Measurements from ENCODE around the gene MOB3B. TPM values are rescaled to one million over a fixed set of nuclear protein-coding genes. Genes with fewer than 3 reads are reported as not detected.
A peak's percentile ranks its signal among the peaks of the same experiment; 100 is the strongest.

The MOB3B gene
- total and polyA plus RNA-seq, 10 of the 15 experiments (the other 5 are each of a cell fraction or from before 2014, with no cell fraction given) = 0.44 to 2.7 (median 0.91) TPM

- Histone ChIP-seq H3K27ac (ENCODE audit: control insufficient read depth, insufficient read depth) (no peak overlapping the region), H3K4me1 (ENCODE audit: control insufficient read depth, insufficient read depth, low read length) (no peaks in the 10 kb centered on the region), H3K9ac (ENCODE audit: control insufficient read depth, insufficient read depth, low read length) (no peak overlapping the region), H3K9me3 (replicated peaks; ENCODE audit: control insufficient read depth, insufficient read depth, low read length) (no peaks in the 10 kb centered on the region), H2AFZ (ENCODE audit: control insufficient read depth, low read depth, low read length) (no peak overlapping the region), H4K20me1 (ENCODE audit: control insufficient read depth, insufficient read depth) (no peaks in the 10 kb centered on the region), H3K4me2 (ENCODE audit: control insufficient read depth, insufficient read depth) (no peak overlapping the region), H3K79me2 (ENCODE audit: control insufficient read depth, insufficient read depth, low read length) (no peaks in the 10 kb centered on the region), H3K27me3 (replicated peaks in 1 of 2; ENCODE audit: control insufficient read depth in 2 of 2, insufficient read depth in 2 of 2, low read length in 1 of 2) (no peaks in the 10 kb centered on the region), H3K4me3 (no peak overlapping the region), H3K36me3 (ENCODE audit: control insufficient read depth in 2 of 2, insufficient read depth in 2 of 2, low read length in 1 of 2) (no peaks in the 10 kb centered on the region; a peak in 1 of 4 replicates)
- no TSS peak for BruUV-seq (replicated peaks)
- ATAC-seq = peak; percentile 74
- CTCF ChIA-PET = interaction anchor here (0.6 to 6.2 kb wide), 19 partner anchors 8 to 516 kb away, joined by 3 to 100 read pairs (median 4); partner anchors contain the start of gene MOB3B
- RAD21 ChIA-PET (ENCODE audit: unreplicated experiment) = interaction anchor here (1.2 to 5.8 kb wide), 6 partner anchors 10 to 215 kb away, joined by 5 to 85 read pairs (median 8); partner anchors contain the start of gene MOB3B
- POLR2A ChIA-PET = interaction anchor here (0.5 kb wide), 1 partner anchor 10 kb away, joined by 3 read pairs; no protein-coding TSS in a partner anchor
- 68% methylated on average over 10 of the region's 10 CpGs for WGBS (ENCODE audit: insufficient coverage, insufficient replicate concordance, low lambda C conversion rate, missing lambda C conversion rate)
- in situ Hi-C loops (cut with MboI) (no loop called here), intact Hi-C loops (cut with micrococcal nuclease; ENCODE audit: unreplicated experiment) (loop anchor here (1.0 to 5.0 kb wide), 2 partner anchors 215 to 301 kb away; no protein-coding TSS in a partner anchor)
- TF ChIP-seq YY1 (IDR thresholded peaks at IDR 0.05; ENCODE audit: low read depth, low read length) (0 out of 2 replicates have a peak, but pooled peaks have one; percentile 13), RAD21 (IDR thresholded peaks at IDR 0.05; ENCODE audit: insufficient read depth, low read depth, low read length) (peak; percentile 75), NR2F1 (conservative IDR thresholded peaks at IDR 0.05) (no peak), TCF12 (IDR thresholded peaks at IDR 0.05; ENCODE audit: low read depth, low read length) (no peak), CTCF (IDR thresholded peaks at IDR 0.05 in 2 of 3, conservative IDR thresholded peaks at IDR 0.05 in 1 of 3; ENCODE audit: control insufficient read depth in 2 of 3, extremely low read depth in 1 of 3, insufficient read depth in 1 of 3, low read depth in 3 of 3, low read length in 3 of 3) (peak; percentile 24 to 58 (median 30); a peak in 3 of 6 replicates), SMC3 (IDR thresholded peaks at IDR 0.05; ENCODE audit: borderline replicate concordance, low read length) (peak; percentile 75; the same call in 1 of the 2 replicates)
- TF ChIP-seq, protein P1, sequence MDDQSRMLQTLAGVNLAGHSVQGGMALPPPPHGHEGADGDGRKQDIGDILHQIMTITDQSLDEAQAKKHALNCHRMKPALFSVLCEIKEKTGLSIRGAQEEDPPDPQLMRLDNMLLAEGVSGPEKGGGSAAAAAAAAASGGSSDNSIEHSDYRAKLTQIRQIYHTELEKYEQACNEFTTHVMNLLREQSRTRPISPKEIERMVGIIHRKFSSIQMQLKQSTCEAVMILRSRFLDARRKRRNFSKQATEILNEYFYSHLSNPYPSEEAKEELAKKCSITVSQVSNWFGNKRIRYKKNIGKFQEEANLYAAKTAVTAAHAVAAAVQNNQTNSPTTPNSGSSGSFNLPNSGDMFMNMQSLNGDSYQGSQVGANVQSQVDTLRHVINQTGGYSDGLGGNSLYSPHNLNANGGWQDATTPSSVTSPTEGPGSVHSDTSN (IDR thresholded peaks at IDR 0.05; ENCODE audit: insufficient replicate concordance, low read depth, low read length) = no peak
- FAIRE-seq = peak; percentile 62
- no peak for DNase-seq (ENCODE audit: low read depth, low spot score)
- SMC1A ChIA-PET (ENCODE audit: uncharacterized antibody, unreplicated experiment) = interaction anchor here (0.7 to 5.8 kb wide), 8 partner anchors 7 to 216 kb away, joined by 3 to 91 read pairs (median 6); partner anchors contain the start of gene MOB3B
Measured at GRCh38 chr9:27548055-27548741, 18.6 kb upstream of the MOB3B start.

Data from GM12878 (cell line).